ENCODE measurements around the gene JAK1.

Gene JAK1

GRCh38 chr1:64966158-64966971 lies at the start of gene JAK1:
Gene JAK1 (minus strand): TSS chr1:64966549. CDS start chr1:64886264, 80,285 bp downstream.
- no peak for TF ChIP-seq CTCF (conservative IDR thresholded peaks at IDR 0.05; ENCODE audit: low read depth, low read length)
- H3K4me3 ChIP-seq (ENCODE audit: low read length): peak within 1 kb of the TSS; percentile 91
- no peak for DNase-seq (ENCODE audit: low read depth)

- no peak for DNase-seq (ENCODE audit: low read depth)
- TF ChIP-seq CTCF (conservative IDR thresholded peaks at IDR 0.05; ENCODE audit: low read depth, low read length): no peak
- no peak overlapping the region for H3K4me3 ChIP-seq (ENCODE audit: low read length)
Observed at GRCh38 chr1:65014321-65014720, 48.0 kb upstream of the JAK1 start.

- TF ChIP-seq CTCF (conservative IDR thresholded peaks at IDR 0.05; ENCODE audit: low read depth, low read length): no peak
- no peak overlapping the region for H3K4me3 ChIP-seq (ENCODE audit: low read length)
- no peak for DNase-seq (ENCODE audit: low read depth)
Observed at GRCh38 chr1:65011983-65012382, 45.6 kb upstream of the JAK1 start.

- no peak overlapping the region for H3K4me3 ChIP-seq (ENCODE audit: low read length)
- DNase-seq (ENCODE audit: low read depth): no peak
- no peak for TF ChIP-seq CTCF (conservative IDR thresholded peaks at IDR 0.05; ENCODE audit: low read depth, low read length)
Observed at GRCh38 chr1:65009724-65010420, 43.5 kb upstream of the JAK1 start.

GRCh38 chr1:65009176-65009575 lies 42.8 kb upstream of the JAK1 start:
- no peak for TF ChIP-seq CTCF (conservative IDR thresholded peaks at IDR 0.05; ENCODE audit: low read depth, low read length)
- no peak for DNase-seq (ENCODE audit: low read depth)
- no peak overlapping the region for H3K4me3 ChIP-seq (ENCODE audit: low read length)

GRCh38 chr1:65006806-65007205 lies 40.5 kb upstream of the JAK1 start:
- no peak for TF ChIP-seq CTCF (conservative IDR thresholded peaks at IDR 0.05; ENCODE audit: low read depth, low read length)
- H3K4me3 ChIP-seq (ENCODE audit: low read length): no peak overlapping the region
- no peak for DNase-seq (ENCODE audit: low read depth)

GRCh38 chr1:65003316-65003664 lies 36.9 kb upstream of the JAK1 start:
- peak overlapping the region; percentile 56 for H3K4me3 ChIP-seq (ENCODE audit: low read length)
- no peak for DNase-seq (ENCODE audit: low read depth)
- no peak for TF ChIP-seq CTCF (conservative IDR thresholded peaks at IDR 0.05; ENCODE audit: low read depth, low read length)

Measured in retinal pigment epithelial cell (primary cell).